Putamen (tissue), 1 donor: ENCODE measurements around the gene KARS1.

Experiments
- DNase-seq: peaks from one replicate; pipeline ENCODE4 v3.0.0-alpha.2; 2016; ENCODE audit warnings: low spot score

The KARS1 gene

GRCh38 chr16:75579281-75579834 lies 68.1 kb downstream of the KARS1 start:
- DNase-seq: no peak

GRCh38 chr16:75578725-75579124 lies 68.7 kb downstream of the KARS1 start:
- DNase-seq: no peak

GRCh38 chr16:75578212-75578611 lies 69.3 kb downstream of the KARS1 start:
- no peak for DNase-seq
